H1 (cell line): Measurements from ENCODE around the gene ACTN4. TPM values are rescaled to one million over a fixed set of nuclear protein-coding genes. Genes with fewer than 3 reads are reported as not detected.

Experiments used
- CTCF ChIA-PET: fragments of 300-600 bp; sonication (Branson Sonifier 250); formaldehyde crosslinking; loops from one replicate; lab custom pipeline; 2021; ENCODE audit not compliant: partially characterized antibody; lab: Charles Lee
- POLR2A ChIA-PET: fragments of 300-600 bp; sonication (Branson Sonifier 250); formaldehyde crosslinking; loops from one replicate; lab custom pipeline; 2021; ENCODE audit warnings: inconsistent platforms; ENCODE audit not compliant: partially characterized antibody; lab: Charles Lee
- DNase-seq, 2 experiments: peaks; one replicate each; pipeline versions ENCODE4 v3.0.0 to v3.0.0-alpha.2; 2010 to 2022; ENCODE audit warnings: low spot score in 2 of 2, low read depth in 1 of 2, mixed read lengths in 1 of 2
- FAIRE-seq: peaks from 2 replicates; lab custom pipeline; 2011; peaks lifted over from hg19 to GRCh38; lab: Jason Lieb, UNC
- H2AFZ ChIP-seq: 2 replicates; pipeline ENCODE4 v1.8.1; 2012; ENCODE audit warnings: low read length, inconsistent platforms
- H2AK5ac ChIP-seq: 2 replicates; pipeline ENCODE4 v1.6.1; 2013; ENCODE audit warnings: low read depth, low read length
- H2BK120ac ChIP-seq: replicated peaks from 2 replicates; pipeline ENCODE3; 2013; ENCODE audit warnings: low read depth, low read length, inconsistent platforms
- H2BK12ac ChIP-seq: 2 replicates; pipeline ENCODE4 v1.6.1; 2013; ENCODE audit warnings: low read depth, low read length
- H2BK15ac ChIP-seq: 2 replicates; pipeline ENCODE4 v1.6.1; 2013; ENCODE audit warnings: low read length
- H2BK20ac ChIP-seq: 2 replicates; pipeline ENCODE4 v1.6.1; 2013; ENCODE audit warnings: low read length
- H2BK5ac ChIP-seq: 2 replicates; pipeline ENCODE4 v1.6.1; 2013; ENCODE audit warnings: low read depth, low read length
- H3K14ac ChIP-seq: 2 replicates; pipeline ENCODE4 v1.6.1; 2013; ENCODE audit warnings: inconsistent platforms; ENCODE audit not compliant: insufficient read length
- H3K18ac ChIP-seq: 2 replicates; pipeline ENCODE4 v1.6.1; 2013; ENCODE audit warnings: low read length; ENCODE audit errors: extremely low read depth
- H3K23ac ChIP-seq: 2 replicates; pipeline ENCODE4 v1.6.1; 2013; ENCODE audit warnings: inconsistent platforms; ENCODE audit not compliant: insufficient read length
- H3K23me2 ChIP-seq: 2 replicates; pipeline ENCODE4 v1.6.1; 2013; ENCODE audit warnings: low read depth, low read length
- H3K27ac ChIP-seq: 2 replicates; pipeline ENCODE4 v1.6.1; 2011; ENCODE audit warnings: low read depth, low read length, inconsistent platforms
- H3K27me3 ChIP-seq, 4 experiments: replicated peaks in 1 of 4; 1 replicate in 1 of 4; 2 replicates in 3 of 4; pipeline versions ENCODE4 v1.6.1 to v1.8.1; 2011 to 2013; ENCODE audit warnings: low read length in 3 of 4, mild to moderate bottlenecking in 3 of 4, inconsistent platforms in 2 of 4, mixed read lengths in 2 of 4, moderate library complexity in 1 of 4; ENCODE audit not compliant: control insufficient read depth in 3 of 4, insufficient read depth in 3 of 4; ENCODE audit errors: extremely low read depth in 1 of 4
- H3K36me3 ChIP-seq, 4 experiments: 2 replicates each; pipeline versions ENCODE4 v1.6.1 to v1.8.1; 2011 to 2013; ENCODE audit warnings: mild to moderate bottlenecking in 4 of 4, low read length in 3 of 4, moderate library complexity in 2 of 4, control low read depth in 1 of 4, inconsistent platforms in 1 of 4; ENCODE audit not compliant: insufficient read depth in 4 of 4, control insufficient read depth in 2 of 4
- H3K4ac ChIP-seq: replicated peaks from 2 replicates; pipeline ENCODE3; 2013; ENCODE audit warnings: low read length, low read depth, mixed read lengths, inconsistent platforms; ENCODE audit not compliant: insufficient read length
- H3K4me1 ChIP-seq, 4 experiments: replicated peaks in 1 of 4; 1 replicate in 1 of 4; 2 replicates in 3 of 4; pipeline versions ENCODE4 v1.6.1 to v1.8.1; 2011 to 2013; ENCODE audit warnings: low read length in 3 of 4, inconsistent platforms in 2 of 4, mixed read lengths in 1 of 4; ENCODE audit not compliant: insufficient read depth in 4 of 4, control insufficient read depth in 3 of 4
- H3K4me2 ChIP-seq, 2 experiments: 2 replicates each; pipeline versions ENCODE4 v1.6.1 to v1.8.1; 2011 to 2013; ENCODE audit warnings: low read depth in 2 of 2, low read length in 2 of 2, control low read depth in 1 of 2, inconsistent platforms in 1 of 2, mild to moderate bottlenecking in 1 of 2; ENCODE audit not compliant: insufficient read depth in 1 of 2
- H3K4me3 ChIP-seq, 4 experiments: fragments of 200-600, 300-600 bp in 1 of 4; sonication (generic), shearing (Covaris generic), sonication (Bioruptor Twin) in 1 of 4; 2 replicates each; pipeline versions ENCODE4 v1.5.1 to v1.8.1; 2011 to 2016; ENCODE audit warnings: low read length in 4 of 4, low read depth in 3 of 4, control low read depth in 2 of 4, inconsistent platforms in 2 of 4, mild to moderate bottlenecking in 2 of 4, mixed read lengths in 1 of 4, moderate library complexity in 1 of 4; ENCODE audit not compliant: insufficient read depth in 2 of 4; ENCODE audit errors: extremely low read depth in 1 of 4
- H3K56ac ChIP-seq: replicated peaks from 2 replicates; pipeline ENCODE3; 2013; ENCODE audit warnings: low read depth, mild to moderate bottlenecking, mixed read lengths, low read length, inconsistent platforms; ENCODE audit not compliant: insufficient read length
- H3K79me1 ChIP-seq: 2 replicates; pipeline ENCODE4 v1.6.1; 2013; ENCODE audit warnings: low read depth, low read length, control low read depth
- H3K79me2 ChIP-seq, 2 experiments: 2 replicates each; pipeline versions ENCODE4 v1.6.1 to v1.8.1; 2012 to 2013; ENCODE audit warnings: low read length in 2 of 2, mild to moderate bottlenecking in 2 of 2, inconsistent platforms in 1 of 2; ENCODE audit not compliant: insufficient read depth in 2 of 2, control insufficient read depth in 1 of 2
- H3K9ac ChIP-seq, 4 experiments: replicated peaks in 1 of 4; 1 replicate in 1 of 4; 2 replicates in 3 of 4; pipeline versions ENCODE4 v1.6.1 to v1.8.1; 2011 to 2013; ENCODE audit warnings: low read depth in 3 of 4, low read length in 3 of 4, control low read depth in 2 of 4, mild to moderate bottlenecking in 2 of 4, moderate library complexity in 2 of 4, inconsistent platforms in 1 of 4; ENCODE audit errors: extremely low read depth in 1 of 4
- H3K9me3 ChIP-seq, 2 experiments: 2 replicates each; pipeline versions ENCODE4 v1.6.1 to v1.8.1; 2012 to 2013; ENCODE audit warnings: mild to moderate bottlenecking in 2 of 2, moderate library complexity in 2 of 2, control low read depth in 1 of 2, inconsistent platforms in 1 of 2, low read depth in 1 of 2, low read length in 1 of 2, mixed read lengths in 1 of 2; ENCODE audit not compliant: insufficient read depth in 2 of 2
- H4K20me1 ChIP-seq, 2 experiments: replicated peaks in 1 of 2; 2 replicates each; pipeline versions ENCODE3 to v1.8.1; 2011 to 2013; ENCODE audit warnings: inconsistent platforms in 2 of 2, low read length in 2 of 2, mild to moderate bottlenecking in 1 of 2; ENCODE audit not compliant: insufficient read depth in 2 of 2, control insufficient read depth in 1 of 2
- H4K5ac ChIP-seq: 2 replicates; pipeline ENCODE4 v1.6.1; 2013; ENCODE audit warnings: low read length, low read depth, mixed read lengths, inconsistent platforms; ENCODE audit not compliant: insufficient read length
- H4K8ac ChIP-seq: 2 replicates; pipeline ENCODE4 v1.8.0; 2013; ENCODE audit warnings: mild to moderate bottlenecking, moderate library complexity, low read length, inconsistent platforms; ENCODE audit not compliant: insufficient read depth; ENCODE audit errors: extremely low read depth
- H4K91ac ChIP-seq: replicated peaks from 2 replicates; pipeline ENCODE3; 2013; ENCODE audit warnings: low read length, mixed read lengths, inconsistent platforms; ENCODE audit not compliant: insufficient read length
- CREB1 ChIP-seq: IDR thresholded peaks from 2 replicates; pipeline ENCODE4 v1.6.1; 2012; ENCODE audit warnings: inconsistent platforms
- JUND ChIP-seq: IDR thresholded peaks from 2 replicates; pipeline ENCODE4 v1.6.1; 2011; ENCODE audit warnings: mild to moderate bottlenecking, improper control_type of control experiment, low read length
- KDM1A ChIP-seq: fragments of 200-600, 300-600 bp; sonication (generic); IDR thresholded peaks from 2 replicates; pipeline ENCODE4 v1.7.1; 2016; ENCODE audit warnings: mild to moderate bottlenecking, low read length, borderline replicate concordance
- PHF8 ChIP-seq: fragments of 200-600 bp; sonication (generic); conservative IDR thresholded peaks from 2 replicates; pipeline ENCODE4 v1.7.1; 2012; ENCODE audit warnings: low read depth, mild to moderate bottlenecking, inconsistent platforms, low read length, moderate library complexity
- SIRT6 ChIP-seq: IDR thresholded peaks from one replicate; pipeline ENCODE4 v1.7.1; 2012; ENCODE audit warnings: low read length, inconsistent platforms
- SIX5 ChIP-seq: IDR thresholded peaks from 2 replicates; pipeline ENCODE4 v1.6.1; 2011; ENCODE audit warnings: mild to moderate bottlenecking, low read depth, low read length
- TAF1 ChIP-seq: IDR thresholded peaks from 2 replicates; pipeline ENCODE4 v1.6.1; 2011; ENCODE audit warnings: mild to moderate bottlenecking, low read depth, low read length
- WGBS, 2 experiments: shearing (Covaris generic) in 1 of 2; methylation state at CpG; one replicate each; pipeline versions ENCODE4 v1.1.6 to v1.1.7; 2013 to 2015; ENCODE audit warnings: low lambda C conversion rate in 2 of 2, mixed read lengths in 2 of 2, inconsistent platforms in 1 of 2, low coverage in 1 of 2, missing lambda C conversion rate in 1 of 2; ENCODE audit not compliant: insufficient replicate concordance in 2 of 2, insufficient coverage in 1 of 2, insufficient read length in 1 of 2; ENCODE audit errors: extremely low coverage in 1 of 2, missing lambda C conversion rate in 1 of 2; 5-methylcytosine and 5-hydroxymethylcytosine counted together
- polyA plus RNA-seq, 7 experiments: library from polyadenylated mRNA; depleted of rRNA in 3 of 7; stranded (reverse) in 5 of 7; unstranded in 2 of 7; fragments of >200 nt in 5 of 7; fragments of 200-250 nt in 2 of 7; gene quantifications; 1 replicate in 5 of 7; 2 replicates in 1 of 7; 4 replicates in 1 of 7; pipeline versions ENCODE4 v1.2.1 to v1.2.3, GENCODE V29; 2011 to 2013; ENCODE audit warnings: missing spikeins in 2 of 7, mixed read lengths in 2 of 7
- total RNA-seq: library from RNA; stranded (reverse); fragmentation: NEBNext Ultra II Directional; extraction: Animal tissue kit (Norgen Biotek cat#: 25700); gene quantifications from 2 replicates; pipeline ENCODE4 v1.2.1, GENCODE V29; 2021
- TF ChIP-seq, protein P1 (sequence below): IDR thresholded peaks from 2 replicates; pipeline ENCODE4 v1.6.1; 2011; ENCODE audit warnings: low read length, improper control_type of control experiment
- TF ChIP-seq, protein P2 (sequence below): IDR thresholded peaks from 2 replicates; pipeline ENCODE4 v1.6.1; 2012; ENCODE audit warnings: low read length, inconsistent platforms
- TF ChIP-seq, protein P3 (sequence below): IDR thresholded peaks from 2 replicates; pipeline ENCODE4 v1.6.1; 2012; ENCODE audit warnings: inconsistent platforms
- TF ChIP-seq, protein P4 (sequence below): IDR thresholded peaks from 2 replicates; pipeline ENCODE4 v1.6.1; 2012; ENCODE audit warnings: inconsistent platforms

ACTN4 gene
- total and polyA plus RNA-seq, 2 of the 8 experiments (the other 6 are each of a cell fraction or from before 2014, with no cell fraction given), result 211 to 520 TPM

DNA sequence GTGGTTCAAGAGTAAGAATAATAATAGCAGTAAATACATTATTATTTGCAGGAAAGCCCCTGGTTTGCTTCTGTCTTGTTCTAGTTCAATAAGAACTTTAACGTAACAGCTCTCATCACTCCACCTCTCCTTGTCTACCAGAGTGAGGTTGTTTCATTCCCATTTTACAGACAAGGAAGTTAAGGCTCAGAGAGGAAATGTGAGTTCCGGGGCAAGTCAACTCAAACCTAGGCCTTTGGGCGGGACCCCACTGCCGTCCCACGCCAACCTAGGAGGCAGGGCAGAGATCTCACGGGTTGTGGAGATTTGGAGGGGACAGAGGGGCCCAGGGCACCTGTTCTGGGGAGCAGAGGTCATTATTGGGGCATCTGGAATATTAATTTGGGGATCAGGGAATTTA, 31.2 kb upstream of the ACTN4 start:
- DNase-seq (no peak), FAIRE-seq (no peak)
- no peak overlapping the region for H3K27ac ChIP-seq
- no peak overlapping the region for H3K9ac ChIP-seq
- peaks cover 4 to 14% (median 11%) of the 10 kb centered on the region in 4 experiments for H3K4me1 ChIP-seq
- ChIA-PET POLR2A (interaction anchor here (0.9 to 2.0 kb wide), 2 partner anchors 17 to 22 kb away, joined by 3 to 10 read pairs; no protein-coding TSS in a partner anchor), CTCF (interaction anchor here (0.9 kb wide), 1 partner anchor 18 kb away, joined by 4 read pairs; no protein-coding TSS in a partner anchor)
- H3K56ac ChIP-seq, result no peak overlapping the region
- peaks cover 0 to 15% of the 10 kb centered on the region in 2 experiments; a peak in 2 of 4 replicates for H3K79me2 ChIP-seq
- no peak overlapping the region for H2BK15ac ChIP-seq
- no peak overlapping the region for H3K4me3 ChIP-seq
- H3K79me1 ChIP-seq, result peaks cover 4% of the 10 kb centered on the region; the same call in 1 of the 2 replicates
- no peak overlapping the region for H4K91ac ChIP-seq
- no peak overlapping the region for H4K8ac ChIP-seq
- H2AK5ac ChIP-seq, result no peak overlapping the region
- no peak overlapping the region for H3K23ac ChIP-seq
- H4K5ac ChIP-seq, result no peak overlapping the region
- no peak overlapping the region for H3K4me2 ChIP-seq
- peaks cover 2% of the 10 kb centered on the region for H3K23me2 ChIP-seq
- no peaks in the 10 kb centered on the region for H3K27me3 ChIP-seq
- no peak overlapping the region for H2BK120ac ChIP-seq
- no peak overlapping the region for H2BK20ac ChIP-seq
- H3K36me3 ChIP-seq, result peaks cover under 1 to 10% (median 6%) of the 10 kb centered on the region in 4 experiments
- no peak overlapping the region for H2AFZ ChIP-seq
- WGBS, 2 experiments, result 92% methylated on average over 6 of the region's 6 CpGs; no CpG with 5 or more reads in 1 of the 2 experiments
- no peak overlapping the region for H2BK5ac ChIP-seq
- no peak overlapping the region for H3K14ac ChIP-seq
- H2BK12ac ChIP-seq, result no peak overlapping the region
- H3K4ac ChIP-seq, result no peak overlapping the region
- H3K9me3 ChIP-seq, result no peaks in the 10 kb centered on the region
- H3K18ac ChIP-seq, result no peak overlapping the region
- H4K20me1 ChIP-seq, result peaks cover 0 to 2% of the 10 kb centered on the region in 2 experiments
- TF ChIP-seq, protein P1, sequence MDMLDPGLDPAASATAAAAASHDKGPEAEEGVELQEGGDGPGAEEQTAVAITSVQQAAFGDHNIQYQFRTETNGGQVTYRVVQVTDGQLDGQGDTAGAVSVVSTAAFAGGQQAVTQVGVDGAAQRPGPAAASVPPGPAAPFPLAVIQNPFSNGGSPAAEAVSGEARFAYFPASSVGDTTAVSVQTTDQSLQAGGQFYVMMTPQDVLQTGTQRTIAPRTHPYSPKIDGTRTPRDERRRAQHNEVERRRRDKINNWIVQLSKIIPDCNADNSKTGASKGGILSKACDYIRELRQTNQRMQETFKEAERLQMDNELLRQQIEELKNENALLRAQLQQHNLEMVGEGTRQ, result no peak
- TF ChIP-seq, protein P2, sequence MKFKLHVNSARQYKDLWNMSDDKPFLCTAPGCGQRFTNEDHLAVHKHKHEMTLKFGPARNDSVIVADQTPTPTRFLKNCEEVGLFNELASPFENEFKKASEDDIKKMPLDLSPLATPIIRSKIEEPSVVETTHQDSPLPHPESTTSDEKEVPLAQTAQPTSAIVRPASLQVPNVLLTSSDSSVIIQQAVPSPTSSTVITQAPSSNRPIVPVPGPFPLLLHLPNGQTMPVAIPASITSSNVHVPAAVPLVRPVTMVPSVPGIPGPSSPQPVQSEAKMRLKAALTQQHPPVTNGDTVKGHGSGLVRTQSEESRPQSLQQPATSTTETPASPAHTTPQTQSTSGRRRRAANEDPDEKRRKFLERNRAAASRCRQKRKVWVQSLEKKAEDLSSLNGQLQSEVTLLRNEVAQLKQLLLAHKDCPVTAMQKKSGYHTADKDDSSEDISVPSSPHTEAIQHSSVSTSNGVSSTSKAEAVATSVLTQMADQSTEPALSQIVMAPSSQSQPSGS, result no peak
- no peak for TF ChIP-seq SIX5
- TF ChIP-seq SIRT6, result no peak
- no peak for TF ChIP-seq TAF1
- no peak for TF ChIP-seq PHF8
- no peak for TF ChIP-seq KDM1A
- TF ChIP-seq, protein P3, sequence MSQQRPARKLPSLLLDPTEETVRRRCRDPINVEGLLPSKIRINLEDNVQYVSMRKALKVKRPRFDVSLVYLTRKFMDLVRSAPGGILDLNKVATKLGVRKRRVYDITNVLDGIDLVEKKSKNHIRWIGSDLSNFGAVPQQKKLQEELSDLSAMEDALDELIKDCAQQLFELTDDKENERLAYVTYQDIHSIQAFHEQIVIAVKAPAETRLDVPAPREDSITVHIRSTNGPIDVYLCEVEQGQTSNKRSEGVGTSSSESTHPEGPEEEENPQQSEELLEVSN, result no peak
- no peak for TF ChIP-seq CREB1
- TF ChIP-seq JUND, result no peak
- TF ChIP-seq, protein P4, sequence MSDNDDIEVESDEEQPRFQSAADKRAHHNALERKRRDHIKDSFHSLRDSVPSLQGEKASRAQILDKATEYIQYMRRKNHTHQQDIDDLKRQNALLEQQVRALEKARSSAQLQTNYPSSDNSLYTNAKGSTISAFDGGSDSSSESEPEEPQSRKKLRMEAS, result no peak
